Common myeloid progenitor, CD34-positive (primary cell): ENCODE data around the gene INAFM2.

Source experiments
- CTCF ChIA-PET: fragments of 350-600 bp; sonication (Branson Sonifier 250); formaldehyde crosslinking; loops from one replicate; lab custom pipeline; 2021; ENCODE audit warnings: antibody characterized with exemption; lab: Charles Lee
- POLR2A ChIA-PET: fragments of 350-600 bp; sonication (Branson Sonifier 250); formaldehyde crosslinking; loops from one replicate; lab custom pipeline; 2021; ENCODE audit warnings: antibody characterized with exemption; lab: Charles Lee
- DNase-seq, 3 donors: peaks; one replicate each; pipeline versions ENCODE4 v3.0.0 to v3.0.0-alpha.2; 2013
- H3K27ac ChIP-seq, 2 experiments: 1 replicate in 1 of 2; 2 replicates in 1 of 2; pipeline ENCODE4 v1.7.0; 2013; ENCODE audit warnings: inconsistent platforms in 2 of 2, low read length in 2 of 2, mild to moderate bottlenecking in 2 of 2, low read depth in 1 of 2, moderate library complexity in 1 of 2; ENCODE audit not compliant: severe bottlenecking in 2 of 2, insufficient read depth in 1 of 2, poor library complexity in 1 of 2
- H3K27me3 ChIP-seq, 5 experiments: replicated peaks in 2 of 5; 1 replicate in 3 of 5; 2 replicates in 2 of 5; pipeline versions ENCODE4 v1.6.1 to v1.7.0; 2013; ENCODE audit warnings: low read length in 4 of 5, mild to moderate bottlenecking in 2 of 5, moderate library complexity in 2 of 5, inconsistent platforms in 1 of 5; ENCODE audit not compliant: insufficient read depth in 5 of 5, control insufficient read depth in 4 of 5
- H3K36me3 ChIP-seq, 4 experiments: 1 replicate in 2 of 4; 2 replicates in 2 of 4; pipeline versions ENCODE4 v1.6.1 to v1.7.0; 2013; ENCODE audit warnings: low read length in 3 of 4, control low read depth in 1 of 4, mild to moderate bottlenecking in 1 of 4; ENCODE audit not compliant: control insufficient read depth in 4 of 4, insufficient read depth in 4 of 4
- H3K4me1 ChIP-seq, 4 experiments: 1 replicate in 3 of 4; 2 replicates in 1 of 4; pipeline versions ENCODE4 v1.6.1 to v1.7.1; 2013; ENCODE audit warnings: low read length in 3 of 4, mild to moderate bottlenecking in 3 of 4, control low read depth in 1 of 4, inconsistent platforms in 1 of 4, moderate library complexity in 1 of 4; ENCODE audit not compliant: control insufficient read depth in 4 of 4, insufficient read depth in 4 of 4; ENCODE audit errors: control extremely low read depth in 1 of 4
- H3K4me3 ChIP-seq, 7 experiments: 1 replicate in 4 of 7; 2 replicates in 3 of 7; pipeline versions ENCODE4 v1.5.1 to v1.7.0; 2013; ENCODE audit warnings: mild to moderate bottlenecking in 7 of 7, low read length in 6 of 7, moderate library complexity in 6 of 7, inconsistent platforms in 2 of 7, low read depth in 2 of 7, control low read depth in 1 of 7; ENCODE audit not compliant: insufficient read depth in 4 of 7, control insufficient read depth in 1 of 7; ENCODE audit errors: extremely low read depth in 1 of 7
- H3K9me3 ChIP-seq, 5 experiments: 1 replicate in 4 of 5; 2 replicates in 1 of 5; pipeline versions ENCODE4 v1.6.1 to v1.7.1; 2013; ENCODE audit warnings: low read length in 4 of 5, mild to moderate bottlenecking in 2 of 5, inconsistent platforms in 1 of 5, low read depth in 1 of 5, moderate library complexity in 1 of 5; ENCODE audit not compliant: control insufficient read depth in 4 of 5, insufficient read depth in 2 of 5; ENCODE audit errors: control extremely low read depth in 1 of 5
- WGBS: methylation state at CpG from one replicate; pipeline ENCODE4 v1.1.5; 2013; ENCODE audit not compliant: insufficient coverage; 5-methylcytosine and 5-hydroxymethylcytosine counted together

INAFM2 gene

DNA sequence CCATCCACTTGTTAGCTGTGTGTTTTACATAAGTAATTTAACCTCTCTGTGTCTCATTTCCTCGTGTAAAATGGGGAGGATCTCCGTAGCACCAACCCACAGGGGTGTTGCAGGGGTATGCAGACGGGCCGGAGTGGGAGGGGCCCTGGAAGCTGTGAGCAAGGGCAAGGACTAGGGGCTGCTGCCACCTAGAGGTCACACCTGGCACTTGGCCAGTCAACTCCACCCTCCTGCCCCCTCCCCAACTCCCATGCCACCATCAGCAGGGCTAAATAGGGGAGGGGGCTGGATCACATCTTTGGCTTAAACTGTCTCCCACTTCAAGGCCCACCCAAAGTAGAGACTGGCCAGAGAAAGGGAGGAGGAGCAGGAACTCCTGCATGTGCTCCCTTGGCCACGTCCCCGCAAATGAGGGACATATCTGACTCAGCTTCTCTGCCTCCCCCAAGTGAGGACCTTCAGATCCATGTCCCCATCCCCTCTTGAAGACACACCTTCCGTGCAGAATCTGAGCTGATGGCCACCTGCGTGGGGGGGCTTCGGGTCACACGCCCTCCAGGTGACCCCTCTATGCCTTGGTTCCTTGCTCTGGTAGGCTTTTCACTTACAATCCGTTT, 14.7 kb downstream of the INAFM2 start:
- Histone ChIP-seq H3K4me1 (peaks cover 5 to 71% (median 59%) of the 10 kb centered on the region in 4 experiments), H3K36me3 (no peaks in the 10 kb centered on the region), H3K27ac (no peak overlapping the region), H3K27me3 (no peaks in the 10 kb centered on the region), H3K4me3 (peak overlapping the region in 1 of 7 experiments; percentile 42), H3K9me3 (no peaks in the 10 kb centered on the region)
- ChIA-PET CTCF (interaction anchor here (0.5 to 26.5 kb wide), 20 partner anchors 9 to 297 kb away, joined by 3 to 1099 read pairs (median 10); partner anchors contain the start of genes ANKRD63, DISP2, INAFM2 and IVD), POLR2A (interaction anchor here (0.8 to 2.8 kb wide), 4 partner anchors 13 to 59 kb away, joined by 3 to 27 read pairs (median 8); partner anchors contain the start of gene INAFM2)
- 28% methylated on average over 8 of the region's 11 CpGs for WGBS
- DNase-seq: peak; percentile 86 to 92 (median 92)

DNA sequence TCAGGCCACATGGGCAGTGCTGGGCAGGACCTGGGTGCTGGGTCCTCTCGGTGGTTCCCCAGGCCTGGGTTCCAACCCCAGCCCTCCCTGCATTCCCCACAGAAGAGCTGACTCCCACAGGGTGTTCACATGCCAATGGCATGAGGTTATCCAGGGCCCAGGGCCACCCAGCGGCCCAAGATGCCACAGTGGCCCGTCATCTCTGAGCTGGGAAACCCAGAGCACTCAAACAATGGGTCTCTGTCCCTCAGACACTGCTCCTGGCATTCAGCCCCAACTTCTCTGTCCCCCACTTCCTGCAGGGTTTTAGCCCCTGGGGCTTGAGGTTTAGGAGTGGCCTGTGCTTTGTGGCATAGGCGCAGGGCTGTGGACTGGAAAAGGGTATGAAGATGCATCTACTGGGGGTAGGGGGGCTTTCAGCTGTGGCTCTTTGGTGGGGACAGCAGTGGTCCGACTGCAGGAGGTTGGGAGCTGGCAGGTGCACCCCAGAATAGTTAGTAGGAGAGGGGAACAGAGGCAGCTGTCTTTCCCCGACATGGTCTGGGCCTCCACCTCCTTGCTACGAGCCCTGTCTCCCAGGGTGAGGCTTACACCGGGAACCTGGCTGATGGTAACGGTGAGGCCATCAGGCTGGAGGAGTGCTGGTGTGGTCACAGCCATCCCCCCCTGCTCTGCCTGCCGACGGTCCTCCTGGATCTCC, 15.6 kb downstream of the INAFM2 start:
- H3K36me3 ChIP-seq: no peaks in the 10 kb centered on the region
- H3K4me1 ChIP-seq: peaks cover 5 to 71% (median 55%) of the 10 kb centered on the region in 4 experiments
- H3K27me3 ChIP-seq: no peaks in the 10 kb centered on the region
- no peaks in the 10 kb centered on the region for H3K9me3 ChIP-seq
- CTCF ChIA-PET: interaction anchor here (1.4 to 26.5 kb wide), 14 partner anchors 9 to 121 kb away, joined by 4 to 1099 read pairs (median 40); partner anchors contain the start of genes ANKRD63, DISP2, INAFM2 and IVD
- H3K27ac ChIP-seq: no peak overlapping the region
- DNase-seq: no peak
- POLR2A ChIA-PET: interaction anchor here (2.8 kb wide), 1 partner anchor 16 kb away, joined by 27 read pairs; the partner anchor contains the start of gene INAFM2
- 88% methylated on average over 9 of the region's 11 CpGs for WGBS
- H3K4me3 ChIP-seq: no peak overlapping the region

DNA sequence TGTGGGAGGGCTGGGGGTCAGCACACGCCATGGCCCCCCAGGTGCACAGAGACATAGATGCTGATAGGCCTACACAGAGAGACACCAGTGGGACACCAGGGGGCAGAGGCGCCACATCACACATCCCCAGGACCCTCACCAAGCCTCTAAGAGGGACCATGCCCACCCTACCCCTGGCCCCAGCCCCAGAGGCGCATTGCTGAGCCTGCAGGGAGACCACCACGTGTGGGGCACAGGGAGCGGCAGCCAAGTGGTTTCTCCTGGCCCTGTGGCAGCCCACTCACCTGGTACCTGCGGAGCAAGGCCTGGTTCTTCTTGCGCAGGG, 16.1 kb downstream of the INAFM2 start:
- Histone ChIP-seq H3K4me3 (no peak overlapping the region), H3K9me3 (no peaks in the 10 kb centered on the region), H3K36me3 (no peaks in the 10 kb centered on the region), H3K4me1 (peaks cover 5 to 69% (median 52%) of the 10 kb centered on the region in 4 experiments), H3K27ac (no peak overlapping the region), H3K27me3 (no peaks in the 10 kb centered on the region)
- no peak for DNase-seq
- CTCF ChIA-PET: interaction anchor here (1.4 to 26.5 kb wide), 12 partner anchors 11 to 84 kb away, joined by 4 to 1099 read pairs (median 85); partner anchors contain the start of genes ANKRD63, DISP2, INAFM2 and IVD
- POLR2A ChIA-PET: interaction anchor here (1.0 kb wide), 1 partner anchor 17 kb away, joined by 4 read pairs; no protein-coding TSS in a partner anchor
- 100% methylated on average over 6 of the region's 7 CpGs for WGBS

DNA sequence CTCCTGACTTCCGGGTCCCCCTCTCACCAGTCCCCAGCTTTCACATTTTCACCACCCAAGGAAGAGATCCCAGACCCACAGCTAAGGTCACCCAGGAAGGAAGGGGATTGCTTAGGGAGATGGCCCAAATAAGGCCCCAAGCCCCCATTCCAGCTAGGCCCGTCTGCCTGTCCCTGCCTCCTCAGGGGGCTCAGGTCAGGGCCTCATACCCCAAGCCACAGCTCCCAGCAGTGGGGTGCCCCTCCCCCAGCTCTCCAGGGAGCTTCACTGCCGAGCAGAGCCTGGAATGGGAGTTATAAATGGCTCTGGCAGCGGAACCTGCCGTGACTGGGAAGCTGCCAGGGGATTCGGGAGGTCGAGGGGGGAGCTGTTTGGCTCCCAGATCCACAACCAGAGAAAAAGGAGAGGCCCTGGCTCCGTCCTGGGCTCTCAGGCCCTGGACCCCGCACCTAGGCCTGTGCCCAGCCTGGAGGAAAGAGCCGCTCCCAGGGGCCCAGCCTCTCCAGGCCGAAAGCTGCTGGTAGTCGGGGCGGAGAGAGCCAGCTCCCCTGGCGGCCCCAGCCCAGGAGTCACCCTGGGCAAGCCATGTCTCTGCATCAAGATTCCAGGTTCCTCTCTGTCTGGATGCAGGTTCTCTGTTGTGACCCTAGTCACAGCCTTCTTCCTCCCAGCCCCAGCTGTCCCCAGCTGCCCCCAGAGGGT, 16.7 kb downstream of the INAFM2 start:
- 93% methylated on average over 9 of the region's 14 CpGs for WGBS
- Histone ChIP-seq H3K36me3 (no peaks in the 10 kb centered on the region), H3K4me3 (peak overlapping the region in 1 of 7 experiments; percentile 7), H3K27me3 (no peaks in the 10 kb centered on the region), H3K27ac (no peak overlapping the region), H3K9me3 (no peaks in the 10 kb centered on the region), H3K4me1 (peaks cover 2 to 65% (median 47%) of the 10 kb centered on the region in 4 experiments)
- ChIA-PET CTCF (interaction anchor here (1.0 to 26.5 kb wide), 13 partner anchors 10 to 84 kb away, joined by 3 to 1099 read pairs (median 58); partner anchors contain the start of genes ANKRD63, DISP2, INAFM2 and IVD), POLR2A (interaction anchor here (1.0 kb wide), 1 partner anchor 17 kb away, joined by 4 read pairs; no protein-coding TSS in a partner anchor)
- no peak for DNase-seq

DNA sequence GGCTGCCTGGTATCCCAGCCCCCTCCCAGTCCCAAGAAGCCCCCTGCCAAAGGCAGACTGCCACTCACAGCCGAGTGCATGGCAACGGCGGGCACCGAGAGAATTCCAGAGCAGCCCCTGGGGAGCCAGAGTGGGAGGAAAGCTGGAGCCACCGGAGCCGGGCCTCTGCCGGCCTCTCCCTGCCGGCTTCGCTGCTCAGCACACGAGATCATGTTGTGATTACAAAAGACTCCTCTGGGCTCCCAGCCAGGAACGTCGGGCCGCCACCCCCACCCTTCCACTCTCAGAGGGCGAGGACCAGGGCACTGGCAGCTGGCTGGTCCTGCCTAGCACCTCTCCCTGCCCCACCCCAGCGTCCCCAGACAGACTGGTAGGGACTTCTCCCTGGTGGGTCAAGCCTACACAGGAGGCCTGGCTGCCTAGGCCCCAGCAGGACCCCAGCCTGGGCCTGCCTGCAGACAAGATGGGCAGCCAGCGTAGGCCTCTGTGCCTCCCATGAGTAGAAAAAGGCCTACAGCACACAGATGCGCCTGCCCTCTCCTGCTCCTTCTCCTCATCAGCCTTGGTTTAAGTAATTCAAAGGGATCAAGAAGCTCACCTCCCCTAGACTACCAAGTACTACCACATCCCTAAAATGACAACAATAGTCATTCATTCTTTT, 17.4 kb downstream of the INAFM2 start, which contains the start of gene CCDC9B:
Gene CCDC9B, minus strand, starts transcription at position 200 of the 661 bp plus-strand sequence. Its CDS starts 120 bp downstream, at position 80.
- Histone ChIP-seq H3K4me1 (peaks cover 2 to 58% (median 40%) of the 10 kb centered on the region in 4 experiments), H3K36me3 (no peaks in the 10 kb centered on the region), H3K9me3 (no peaks in the 10 kb centered on the region), H3K4me3 (peak within 1 kb of the TSS in 1 of 7 experiments; percentile 7), H3K27me3 (no peaks in the 10 kb centered on the region), H3K27ac (no peak within 1 kb of the TSS)
- WGBS: 22% methylated on average over 12 of the region's 17 CpGs
- CTCF ChIA-PET: interaction anchor here (0.9 to 26.5 kb wide), 14 partner anchors 9 to 116 kb away, joined by 3 to 1099 read pairs (median 32); partner anchors contain the start of genes ANKRD63, DISP2, INAFM2 and KNSTRN
- POLR2A ChIA-PET: interaction anchor here (1.0 kb wide), 1 partner anchor 18 kb away, joined by 4 read pairs; no protein-coding TSS in a partner anchor
- peak; percentile 50 to 70 (median 65) for DNase-seq
